NCI-H1436 (cell line): ENCODE measurements around the gene ACD.

Experiments used
- DNase-seq: peaks from one replicate; lab custom pipeline; 2025; lab: John Stamatoyannopoulos, UW

ACD gene

GRCh38 chr16:67675999-67676398, 15.9 kb upstream of the ACD start:
- DNase-seq, result no peak

- DNase-seq, result no peak
These were observed 15.5 kb upstream of the ACD start for GRCh38 chr16:67675579-67675935.

DNA sequence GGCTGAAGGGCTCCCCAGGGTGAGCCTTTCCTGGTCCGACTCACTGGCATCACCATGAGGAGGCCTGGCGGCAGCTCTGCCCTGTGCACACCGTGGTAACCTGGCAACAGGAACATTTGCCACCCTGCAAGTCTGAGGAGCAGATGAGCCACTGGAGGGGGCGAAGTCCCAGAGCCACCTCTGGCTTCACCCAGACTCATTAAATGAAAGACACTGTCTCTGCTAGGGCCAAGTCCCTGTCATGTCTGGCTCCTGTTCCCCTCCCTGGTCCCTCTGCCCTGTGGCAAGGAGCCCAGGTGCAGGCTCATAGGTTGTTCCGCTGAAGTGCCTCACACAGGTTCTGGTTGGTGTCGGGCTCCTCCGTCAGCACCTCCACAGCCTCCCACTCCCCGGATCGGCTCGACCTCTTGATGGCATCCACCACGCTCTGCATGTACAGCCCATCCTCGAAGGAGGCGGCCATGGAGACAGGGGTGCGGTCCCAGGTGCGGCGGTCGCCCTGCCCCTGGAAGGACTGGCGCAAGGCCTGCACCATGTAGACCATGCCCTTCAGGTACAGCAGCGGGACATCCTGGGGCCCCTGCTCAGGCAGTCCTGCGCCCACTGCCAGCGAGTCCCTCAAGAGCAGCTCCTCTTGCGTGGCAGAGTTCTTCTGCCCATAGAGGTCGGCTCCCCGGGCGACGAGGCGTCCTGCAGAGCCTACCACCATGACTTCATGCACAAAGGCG, 15.0 kb upstream of the ACD start:
- no peak for DNase-seq

GRCh38 chr16:67673712-67674580, 13.9 kb upstream of the ACD start:
- no peak for DNase-seq

DNA sequence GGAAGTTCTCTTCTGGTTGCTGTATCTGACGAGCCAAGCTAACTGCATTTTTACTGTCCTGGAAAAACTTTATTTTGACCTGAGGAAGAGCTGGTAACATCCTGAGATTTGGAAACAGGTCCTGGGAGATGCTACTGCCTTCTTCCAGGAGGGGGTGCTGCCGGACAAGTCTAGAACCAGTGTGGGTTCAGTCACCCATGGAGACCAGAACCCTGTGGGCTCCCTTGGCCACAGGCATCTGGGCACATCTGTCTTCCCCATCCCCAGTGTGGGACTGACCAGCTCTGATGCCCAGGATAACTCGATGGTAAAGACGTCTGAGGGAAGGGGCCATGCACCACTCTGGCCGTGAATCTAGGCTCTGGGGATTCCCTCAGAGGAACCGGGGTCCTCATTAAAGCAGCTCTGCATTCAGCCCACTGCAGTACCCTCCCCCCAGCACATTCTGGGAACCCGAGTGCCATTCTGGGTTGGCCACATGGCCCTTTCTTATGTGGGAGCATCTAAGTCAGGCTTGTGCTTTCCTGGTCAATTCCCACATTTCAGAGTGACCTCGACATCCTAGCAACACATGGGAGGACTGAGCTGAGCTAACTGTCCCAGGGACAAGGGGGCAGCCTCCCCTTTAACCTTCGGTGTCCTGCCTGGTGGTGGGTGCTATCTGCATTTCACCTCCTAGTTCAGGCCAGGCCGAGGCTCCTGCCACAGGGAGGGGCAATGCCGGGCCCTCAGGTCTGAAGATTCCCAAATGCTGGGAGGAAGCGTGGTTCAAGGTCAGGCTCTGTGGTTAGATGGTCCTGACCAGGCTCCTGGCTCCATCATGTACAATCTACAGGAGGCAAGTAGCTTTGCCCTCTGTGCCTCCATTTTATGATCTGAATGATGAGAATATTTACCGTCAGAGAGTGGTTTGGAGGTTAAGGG, 12.9 kb upstream of the ACD start:
- peak; percentile 50 for DNase-seq

GRCh38 chr16:67672306-67672705, 12.2 kb upstream of the ACD start:
- DNase-seq, result no peak

- DNase-seq, result no peak
These were observed 9.5 kb upstream of the ACD start for GRCh38 chr16:67669499-67670101.

- no peak for DNase-seq
These were observed 8.6 kb upstream of the ACD start for GRCh38 chr16:67668495-67669157.

DNA sequence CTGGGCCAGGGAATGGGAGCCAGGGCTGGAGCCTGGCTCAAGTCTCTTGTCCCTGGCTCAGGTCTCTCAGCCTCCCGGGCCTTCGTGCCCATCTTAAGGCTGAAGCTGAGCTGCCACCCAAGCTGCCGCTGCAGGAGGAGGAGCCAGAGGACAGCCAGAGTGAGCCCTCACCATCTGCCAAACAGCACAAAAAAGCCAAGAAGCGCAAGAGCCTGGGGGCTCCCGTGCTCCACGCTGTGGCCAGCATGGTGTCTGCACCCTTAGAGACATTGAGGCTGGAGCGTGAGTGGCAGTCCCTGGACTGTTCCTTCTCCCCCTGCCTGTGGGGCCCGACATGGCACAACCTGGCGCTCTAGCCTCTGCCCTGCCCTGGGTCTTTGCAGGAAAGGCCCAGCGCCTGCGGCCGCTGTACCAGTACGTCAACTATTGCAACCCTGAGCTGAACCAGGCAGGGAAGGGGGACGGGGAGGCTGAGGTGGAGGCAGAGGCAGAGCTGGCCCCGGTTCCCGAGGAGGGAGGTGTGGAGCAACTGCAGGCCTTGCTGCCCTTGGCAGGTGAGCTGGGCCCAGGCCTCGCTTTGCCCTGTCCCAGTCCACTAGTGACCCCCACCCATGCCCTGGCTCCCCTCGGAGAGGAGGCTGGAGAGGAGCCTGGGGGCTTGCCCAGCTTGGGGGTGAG, 7.9 kb upstream of the ACD start:
- DNase-seq, result peak; percentile 90

GRCh38 chr16:67667453-67667816, 7.4 kb upstream of the ACD start:
- DNase-seq, result no peak

- peak; percentile 70 for DNase-seq
These were observed 6.7 kb upstream of the ACD start, which contains the start of the genes C16orf86 and ENKD1 for GRCh38 chr16:67666559-67667452. C16orf86 (plus strand) TSS chr16:67666814; CDS start chr16:67666971, 157 bp downstream. ENKD1 (minus strand) TSS chr16:67666750; CDS start chr16:67666442, 308 bp downstream.

DNA sequence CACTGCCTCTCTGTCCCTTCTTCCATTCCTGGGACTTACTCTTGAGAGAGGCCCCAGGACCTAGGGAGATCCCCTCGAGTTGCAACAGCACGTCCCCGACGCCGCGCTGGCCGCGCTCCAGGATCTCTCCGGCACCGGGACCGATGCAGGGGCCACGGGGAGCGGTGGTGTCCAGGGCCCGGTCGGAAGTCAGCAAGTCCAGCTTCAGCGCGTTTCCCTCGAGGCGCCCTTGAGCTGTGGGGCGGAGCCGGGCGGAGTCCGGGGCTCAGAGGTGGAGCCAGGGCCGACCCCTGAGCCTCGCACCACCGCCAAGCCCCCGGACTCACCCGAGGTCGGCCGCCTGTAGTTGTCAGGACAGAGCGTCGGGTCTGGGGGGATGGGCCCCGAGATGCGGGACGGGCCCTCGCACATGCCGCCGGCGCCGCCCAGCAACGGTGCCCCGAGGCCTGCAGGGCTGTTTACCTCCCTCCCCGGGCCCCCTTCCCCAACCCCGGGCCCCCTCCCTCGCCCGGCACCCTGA, 6.0 kb upstream of the ACD start:
- no peak for DNase-seq

DNA sequence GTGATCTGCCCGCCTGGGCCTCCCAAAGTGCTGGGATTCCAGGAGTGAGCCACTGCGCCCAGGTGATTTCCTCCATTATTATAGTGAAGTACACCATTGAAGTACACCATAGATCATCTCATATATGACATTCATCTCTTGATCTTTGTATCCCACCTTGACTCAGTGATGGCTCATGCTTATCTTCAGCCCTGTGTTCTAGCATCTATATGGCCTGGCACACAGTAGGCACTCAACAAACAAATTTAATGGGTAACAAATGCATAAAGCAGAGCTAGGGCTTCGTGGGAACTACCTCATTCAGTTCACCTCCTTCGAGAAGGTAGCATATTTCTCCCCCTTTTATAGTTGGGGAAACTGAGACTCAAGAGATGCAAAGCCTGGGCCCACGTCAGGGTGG, 5.5 kb upstream of the ACD start:
- no peak for DNase-seq

DNA sequence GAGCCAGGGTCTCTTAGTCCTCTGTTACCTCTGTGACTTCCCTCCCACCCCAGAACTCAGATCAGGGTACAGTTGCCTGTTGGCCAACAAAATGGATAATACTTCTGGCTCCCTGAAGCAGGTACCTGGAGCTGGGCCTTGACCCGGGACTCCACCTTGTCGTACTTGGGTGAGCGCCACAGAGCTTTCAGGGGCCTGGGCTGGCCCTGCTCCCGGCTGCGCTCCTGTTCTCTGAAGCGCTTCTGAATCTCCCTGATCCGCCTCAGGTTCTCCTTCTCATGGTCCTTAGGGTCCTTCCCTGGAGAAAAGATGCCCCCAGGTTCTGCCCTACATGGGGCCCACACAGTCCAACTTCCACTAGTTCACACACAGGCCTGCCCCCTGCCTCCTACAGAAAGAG, 4.8 kb upstream of the ACD start:
- no peak for DNase-seq

GRCh38 chr16:67664258-67664657, 4.2 kb upstream of the ACD start:
- DNase-seq, result no peak

GRCh38 chr16:67663877-67664222, 3.8 kb upstream of the ACD start:
- DNase-seq, result no peak

GRCh38 chr16:67663151-67663876, 3.3 kb upstream of the ACD start:
- DNase-seq, result no peak

DNA sequence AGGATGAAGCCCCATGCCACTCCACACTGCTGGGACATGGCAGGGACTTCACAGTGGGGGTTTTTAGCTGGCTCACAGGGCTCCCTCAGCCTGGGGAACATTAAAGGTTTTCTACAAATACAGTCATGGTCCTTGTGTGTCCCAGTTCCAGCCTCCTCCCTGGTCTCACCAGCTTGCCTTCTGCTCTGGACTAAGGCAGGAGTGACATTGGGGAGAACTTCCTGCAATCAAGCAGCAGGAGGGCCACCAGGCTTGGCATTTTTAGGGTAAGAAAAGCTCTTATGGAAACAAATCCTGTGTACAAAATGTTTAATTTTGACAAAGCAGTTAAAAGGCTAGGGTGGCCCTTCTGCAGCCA, 2.6 kb upstream of the ACD start:
- no peak for DNase-seq
